GM12873 (cell line): ENCODE results near the gene KSR2.

Experiments
- TF ChIP-seq, protein P1 (sequence below): IDR thresholded peaks from 2 replicates; pipeline ENCODE4 v1.5.1; 2012; ENCODE audit warnings: low read depth, mild to moderate bottlenecking, moderate library complexity, low read length, control low read depth; ENCODE audit not compliant: insufficient read depth; ENCODE audit errors: missing control alignments

The KSR2 gene

DNA sequence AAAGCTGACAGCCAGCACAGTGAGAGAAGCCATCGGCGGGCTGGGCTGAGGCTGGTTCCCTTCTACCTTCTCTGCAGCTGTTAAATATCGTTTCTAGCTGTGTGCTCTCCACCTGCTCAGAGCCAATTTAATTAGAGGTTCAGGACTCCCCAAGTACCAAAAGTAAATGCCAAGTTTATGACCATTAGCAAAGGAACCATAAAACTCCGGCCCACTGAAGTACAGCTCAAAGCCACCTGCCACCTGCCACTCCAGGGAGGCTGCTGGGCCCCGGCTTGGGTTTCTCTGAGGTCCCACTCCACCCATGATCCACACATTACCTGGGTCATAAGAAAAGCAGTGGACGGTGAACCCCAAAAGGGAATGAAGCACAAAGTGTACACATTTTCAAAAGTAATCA, 272.8 kb downstream of the KSR2 start:
- TF ChIP-seq, protein P1, sequence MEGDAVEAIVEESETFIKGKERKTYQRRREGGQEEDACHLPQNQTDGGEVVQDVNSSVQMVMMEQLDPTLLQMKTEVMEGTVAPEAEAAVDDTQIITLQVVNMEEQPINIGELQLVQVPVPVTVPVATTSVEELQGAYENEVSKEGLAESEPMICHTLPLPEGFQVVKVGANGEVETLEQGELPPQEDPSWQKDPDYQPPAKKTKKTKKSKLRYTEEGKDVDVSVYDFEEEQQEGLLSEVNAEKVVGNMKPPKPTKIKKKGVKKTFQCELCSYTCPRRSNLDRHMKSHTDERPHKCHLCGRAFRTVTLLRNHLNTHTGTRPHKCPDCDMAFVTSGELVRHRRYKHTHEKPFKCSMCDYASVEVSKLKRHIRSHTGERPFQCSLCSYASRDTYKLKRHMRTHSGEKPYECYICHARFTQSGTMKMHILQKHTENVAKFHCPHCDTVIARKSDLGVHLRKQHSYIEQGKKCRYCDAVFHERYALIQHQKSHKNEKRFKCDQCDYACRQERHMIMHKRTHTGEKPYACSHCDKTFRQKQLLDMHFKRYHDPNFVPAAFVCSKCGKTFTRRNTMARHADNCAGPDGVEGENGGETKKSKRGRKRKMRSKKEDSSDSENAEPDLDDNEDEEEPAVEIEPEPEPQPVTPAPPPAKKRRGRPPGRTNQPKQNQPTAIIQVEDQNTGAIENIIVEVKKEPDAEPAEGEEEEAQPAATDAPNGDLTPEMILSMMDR = no peak

DNA sequence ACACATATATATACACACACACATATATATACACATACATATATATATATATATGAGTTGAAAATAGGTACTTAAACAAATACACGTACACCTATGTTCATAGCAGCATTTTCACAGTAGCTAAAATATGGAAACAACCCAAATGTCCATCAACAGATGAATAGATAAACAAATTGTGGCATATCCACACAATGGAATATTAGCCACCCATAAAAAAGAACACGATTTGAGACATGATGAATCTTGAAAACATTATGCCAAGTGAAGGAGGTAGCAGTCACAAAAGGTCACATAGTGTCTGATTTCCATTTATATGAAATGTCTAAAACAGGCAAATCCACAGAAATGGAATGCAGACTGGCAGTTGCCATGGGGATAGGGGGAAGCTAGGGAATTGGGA, 276.3 kb downstream of the KSR2 start:
- TF ChIP-seq, protein P1 = no peak

DNA sequence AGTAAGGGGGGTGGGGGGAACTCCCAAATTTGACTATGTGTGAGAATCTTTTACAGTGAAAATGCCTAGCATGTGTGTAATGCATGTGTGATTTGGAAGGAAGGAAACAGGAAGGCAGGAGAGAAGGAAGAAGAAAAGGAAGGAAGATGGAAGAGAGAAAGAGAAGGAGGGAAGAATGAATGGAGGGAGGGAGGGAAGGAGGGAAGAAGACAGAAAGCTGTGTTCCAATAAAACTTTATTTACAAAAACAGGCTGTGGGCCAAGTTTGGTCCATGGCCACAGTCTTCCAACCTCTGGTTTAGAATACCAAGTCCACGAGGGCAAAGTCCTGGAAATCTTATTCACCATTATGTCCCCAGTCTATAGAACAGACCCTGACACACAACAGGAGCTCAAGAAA, 278.9 kb downstream of the KSR2 start:
- TF ChIP-seq, protein P1 = no peak

DNA sequence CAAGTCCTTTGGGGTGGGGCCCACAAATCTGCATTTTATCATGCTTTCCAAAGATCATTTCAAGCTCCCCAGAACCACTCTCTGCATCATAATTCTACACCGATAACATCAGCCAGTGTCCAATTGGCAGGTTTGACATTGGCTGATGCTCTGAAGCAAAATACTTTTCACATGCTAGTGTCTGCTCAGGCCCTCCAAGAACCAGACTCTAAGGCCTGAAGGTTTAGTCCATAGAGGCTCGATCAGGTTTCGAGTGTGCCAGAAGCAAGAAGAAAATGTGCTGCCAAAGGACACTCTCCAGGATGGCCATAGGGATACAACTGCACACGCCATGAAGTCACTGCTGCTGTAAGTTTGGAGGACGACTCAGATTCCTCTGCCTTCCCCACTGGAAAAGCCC, 280.3 kb downstream of the KSR2 start:
- TF ChIP-seq, protein P1 = no peak

DNA sequence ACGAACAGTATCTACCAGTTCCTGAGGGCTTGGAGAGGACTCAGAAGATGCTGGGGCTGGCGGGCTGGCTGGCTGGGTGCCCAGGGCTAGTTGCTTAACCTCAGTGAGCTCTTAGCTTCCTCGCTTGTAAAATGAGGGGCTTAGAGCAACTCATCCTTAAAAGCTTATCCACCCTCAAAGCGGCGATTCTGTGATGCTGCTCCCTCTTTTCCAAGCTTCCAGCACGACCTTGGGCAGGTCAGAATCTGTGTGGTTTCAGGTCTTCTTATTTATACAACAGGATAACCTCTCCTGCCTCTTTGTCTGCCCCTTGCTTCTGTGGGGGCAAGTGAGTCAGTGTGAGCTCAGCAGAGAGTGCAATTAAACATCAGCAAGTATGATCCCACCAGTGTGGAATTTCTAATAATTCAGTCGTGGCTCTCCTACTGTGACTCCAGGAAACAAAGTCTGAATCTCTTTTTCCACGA, 281.8 kb downstream of the KSR2 start:
- TF ChIP-seq, protein P1 = no peak

DNA sequence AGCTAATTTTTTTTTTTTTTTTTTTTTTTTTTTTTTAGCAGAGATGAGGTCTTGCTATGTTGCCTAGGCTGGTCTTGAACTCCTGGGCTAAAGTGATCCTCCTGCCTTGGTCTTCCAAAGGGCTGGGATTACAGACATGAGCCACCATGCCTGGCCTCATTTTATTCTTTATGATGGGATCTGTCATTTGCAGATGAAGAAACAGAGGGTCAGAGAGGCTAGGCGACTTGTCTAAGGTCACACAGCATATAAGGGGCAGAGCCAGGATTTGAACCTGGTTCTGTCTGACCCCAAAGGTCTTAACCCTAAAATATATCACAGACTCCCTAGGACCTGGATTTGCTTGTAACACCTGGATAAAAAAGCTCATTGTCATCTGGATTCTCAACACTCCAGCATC, 282.6 kb downstream of the KSR2 start:
- TF ChIP-seq, protein P1 = no peak

DNA sequence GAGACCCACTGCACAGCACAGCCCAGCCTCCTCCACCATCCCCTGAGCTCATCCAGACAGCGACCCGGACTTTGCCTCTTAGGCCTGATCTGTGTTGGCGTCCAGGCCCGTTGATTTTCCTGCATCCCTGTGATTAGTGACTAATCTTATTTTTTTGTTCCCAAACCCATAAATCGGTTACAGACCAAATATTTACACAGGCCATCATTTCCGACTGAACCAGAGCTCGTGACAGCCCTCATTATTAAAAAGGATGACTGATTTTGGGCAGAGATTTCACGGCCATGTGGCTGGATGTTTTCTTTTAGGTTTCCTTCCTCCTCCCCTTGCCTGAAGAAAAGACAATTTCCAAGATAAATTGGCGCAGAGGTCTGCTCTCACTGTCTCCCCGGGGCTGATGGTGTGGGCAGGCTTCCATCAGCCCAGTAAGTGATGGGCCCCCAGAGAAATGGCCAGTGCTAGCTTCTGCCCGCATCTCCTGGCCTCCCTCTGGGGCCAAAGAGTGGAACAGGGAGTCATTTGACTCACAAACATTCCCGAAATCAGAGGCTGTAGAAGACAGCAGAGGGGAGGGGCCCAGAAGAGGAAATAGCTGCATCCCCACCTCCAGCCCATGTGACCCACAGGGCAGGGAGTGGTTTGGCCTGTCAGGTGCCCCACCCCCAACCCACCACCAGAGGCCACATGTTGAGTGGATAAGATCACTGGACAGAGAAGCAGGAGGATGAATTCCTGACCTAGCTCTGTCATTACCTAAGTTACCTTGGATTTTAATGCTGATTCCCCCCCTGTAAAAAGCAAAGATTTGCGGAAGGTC, 283.5 kb downstream of the KSR2 start:
- TF ChIP-seq, protein P1 = no peak
